Measurements from ENCODE around the gene STPG1.

The STPG1 gene

DNA sequence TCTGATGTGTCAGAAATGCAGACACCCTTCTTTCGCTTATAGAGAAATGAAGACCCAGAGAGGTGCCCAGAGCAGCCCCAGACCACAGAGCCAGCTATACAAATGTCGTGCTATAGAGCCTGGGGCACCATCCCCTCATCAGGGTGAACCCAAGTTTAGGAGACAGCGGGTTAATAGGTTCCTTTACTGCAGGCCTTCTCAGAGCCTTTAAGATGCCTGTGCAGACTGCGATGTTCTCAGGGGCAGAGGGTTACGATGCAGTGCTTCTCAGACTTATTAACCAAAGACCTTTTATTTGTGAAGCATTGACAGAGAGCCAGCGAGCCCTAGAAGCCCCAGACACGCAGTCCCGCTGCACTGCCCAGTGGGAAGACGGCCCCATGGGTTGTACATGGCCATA lies 46.9 kb downstream of the STPG1 start:
- DNase-seq: no peak

DNA sequence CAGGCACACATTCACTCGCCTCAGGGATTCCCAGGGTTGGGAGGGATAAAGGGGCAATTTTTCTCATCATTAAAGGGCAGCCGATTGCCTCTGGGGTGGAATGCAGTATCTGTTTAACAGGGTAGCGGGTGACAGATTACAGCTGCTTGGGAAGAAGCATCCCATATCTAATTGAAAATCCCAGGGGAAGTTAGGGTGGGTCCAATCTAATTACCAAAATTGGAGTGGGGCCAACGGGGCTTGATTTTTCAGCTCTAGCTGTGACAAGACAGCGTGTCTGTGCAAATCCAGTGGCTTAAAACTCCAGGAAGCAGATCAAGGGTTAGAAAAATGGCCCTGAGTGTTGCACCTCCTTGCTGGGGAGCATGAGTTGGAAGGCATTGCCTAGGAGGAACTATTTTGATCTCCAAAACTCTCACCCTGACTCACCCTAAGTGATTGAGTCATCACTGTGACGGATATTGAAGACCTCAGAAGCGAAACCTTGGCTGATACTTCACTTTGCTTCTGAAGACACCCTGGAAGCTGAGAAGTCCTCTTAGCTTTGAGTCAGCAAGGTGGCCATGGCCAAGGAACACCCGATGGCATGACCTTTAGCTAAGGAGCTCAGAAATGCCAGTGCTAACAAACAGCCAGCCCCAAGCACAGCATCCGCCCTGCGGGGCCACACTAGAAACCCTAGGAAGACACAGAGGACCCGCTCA lies 48.5 kb downstream of the STPG1 start:
- peak; percentile 55 for DNase-seq

DNA sequence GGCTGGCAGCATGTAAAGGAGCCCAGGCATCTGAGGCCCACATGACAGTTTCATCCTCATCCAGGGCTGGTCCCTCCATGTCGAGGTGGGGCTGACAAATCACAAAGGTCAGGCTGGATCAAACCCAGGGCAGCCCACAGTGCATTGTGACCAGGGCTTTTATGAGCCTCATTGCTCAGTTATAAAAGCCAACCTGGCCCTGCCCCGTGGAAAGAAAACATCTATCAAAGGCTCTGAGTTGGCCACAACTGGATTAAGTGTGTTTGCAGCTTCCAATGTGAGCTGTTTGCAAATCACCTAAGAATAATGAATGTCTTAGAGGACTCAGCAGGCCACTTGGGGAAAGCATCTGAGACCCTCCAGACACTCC lies 49.0 kb downstream of the STPG1 start:
- DNase-seq: no peak

DNA sequence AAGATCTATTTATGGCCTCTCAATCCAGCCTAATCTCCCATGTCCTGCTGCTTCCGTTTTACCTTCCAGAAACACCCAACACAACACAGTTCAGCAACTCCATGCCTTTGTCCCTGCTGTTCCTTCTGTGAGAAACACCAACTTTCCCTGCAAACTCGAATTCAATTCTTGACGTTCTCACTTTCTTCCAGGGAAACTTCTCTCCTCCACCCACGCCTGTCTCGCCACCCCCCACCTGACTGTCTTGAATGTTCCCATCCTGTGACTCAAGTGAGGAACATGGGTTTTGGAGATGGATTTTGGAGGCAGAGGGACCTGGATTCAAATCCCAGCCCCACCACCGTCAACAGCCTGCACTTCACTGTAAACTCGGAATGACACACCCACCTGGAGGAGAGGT lies 49.6 kb downstream of the STPG1 start:
- DNase-seq: no peak

DNA sequence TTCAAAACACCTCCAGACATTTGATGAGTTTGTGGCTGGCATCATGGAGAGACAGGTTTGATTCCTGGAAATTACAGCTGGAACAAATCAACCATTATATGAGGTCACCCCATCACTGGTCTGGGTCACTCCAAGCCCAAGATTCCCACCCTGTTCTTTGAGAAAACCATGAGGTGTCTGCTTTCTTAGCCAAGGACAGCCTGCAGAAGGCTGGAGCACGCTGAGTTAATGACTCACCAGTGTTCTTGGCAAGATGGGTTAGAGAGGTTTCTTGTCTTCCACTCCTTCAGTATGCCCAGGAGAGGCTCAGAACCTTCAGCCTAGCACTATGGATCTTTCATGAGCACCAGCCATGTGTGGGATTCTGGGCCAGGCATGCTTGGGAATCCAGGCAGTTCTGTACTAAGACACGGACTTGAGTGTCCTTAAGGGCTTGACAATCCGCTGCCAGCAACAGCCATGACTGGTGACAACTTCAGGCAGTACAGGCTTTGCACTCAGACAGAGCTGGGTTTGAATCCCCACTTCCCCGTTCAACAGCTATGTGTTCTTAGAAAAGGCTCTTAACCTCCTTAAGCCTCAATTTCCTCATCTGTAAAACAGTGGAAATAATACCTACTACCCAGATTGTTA lies 50.5 kb downstream of the STPG1 start:
- no peak for DNase-seq

DNA sequence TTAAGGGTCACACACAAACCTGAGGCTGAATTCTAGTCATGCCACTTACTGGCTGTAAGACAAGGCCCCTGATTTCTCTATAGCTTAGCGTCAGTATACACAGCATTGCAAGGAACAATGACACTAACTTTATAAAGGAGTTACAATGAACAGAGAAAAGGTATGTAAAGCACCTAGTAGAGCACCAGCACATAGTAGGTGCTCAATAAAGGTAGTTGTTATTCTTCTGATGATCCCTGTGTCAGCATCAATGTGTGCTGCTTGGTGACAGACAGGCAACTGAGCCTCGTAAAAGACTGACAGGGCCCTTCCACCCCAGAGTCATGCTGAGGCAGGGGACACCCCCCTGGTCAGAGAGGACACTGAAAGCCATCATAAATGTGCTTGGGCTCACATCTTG lies 51.2 kb downstream of the STPG1 start:
- no peak for DNase-seq

DNA sequence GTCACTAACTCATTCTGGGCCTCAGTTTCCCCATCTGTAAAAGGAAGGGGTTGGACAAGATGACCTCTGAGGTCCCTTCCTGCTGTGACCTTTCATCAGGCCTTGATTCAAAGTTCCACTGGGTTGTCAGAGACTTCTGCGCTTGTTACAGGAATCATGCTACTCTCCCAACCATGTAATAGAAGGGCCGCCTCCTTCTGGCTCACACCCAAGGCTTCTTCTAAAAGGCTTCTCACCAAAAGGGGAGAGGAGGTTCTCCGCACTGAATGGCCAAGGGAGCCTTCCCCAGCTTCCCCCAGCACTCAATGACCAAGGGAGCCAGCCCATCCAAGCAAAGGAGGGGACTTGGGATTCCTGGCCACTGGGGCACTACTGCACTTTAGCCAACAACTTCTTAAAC lies 51.8 kb downstream of the STPG1 start:
- no peak for DNase-seq

DNA sequence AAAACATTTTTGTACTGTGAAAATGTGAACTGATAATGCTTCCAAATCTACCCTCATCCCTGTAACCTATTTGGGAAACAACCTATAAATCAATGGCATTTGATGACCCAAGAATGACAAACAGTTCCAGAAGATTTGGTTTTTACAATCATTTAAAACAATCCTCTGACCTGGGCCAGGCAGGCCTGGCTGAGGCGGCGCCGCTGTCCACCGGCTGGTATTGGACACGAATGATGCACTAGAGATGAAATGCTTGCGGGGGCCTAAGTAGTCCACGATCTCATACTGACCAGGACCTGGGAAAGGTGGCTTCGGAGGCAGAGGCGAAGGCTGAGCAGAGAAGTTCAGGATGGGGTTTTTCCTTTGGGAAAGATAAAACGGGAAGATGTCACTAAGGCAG lies 52.9 kb downstream of the STPG1 start:
- no peak for DNase-seq

DNA sequence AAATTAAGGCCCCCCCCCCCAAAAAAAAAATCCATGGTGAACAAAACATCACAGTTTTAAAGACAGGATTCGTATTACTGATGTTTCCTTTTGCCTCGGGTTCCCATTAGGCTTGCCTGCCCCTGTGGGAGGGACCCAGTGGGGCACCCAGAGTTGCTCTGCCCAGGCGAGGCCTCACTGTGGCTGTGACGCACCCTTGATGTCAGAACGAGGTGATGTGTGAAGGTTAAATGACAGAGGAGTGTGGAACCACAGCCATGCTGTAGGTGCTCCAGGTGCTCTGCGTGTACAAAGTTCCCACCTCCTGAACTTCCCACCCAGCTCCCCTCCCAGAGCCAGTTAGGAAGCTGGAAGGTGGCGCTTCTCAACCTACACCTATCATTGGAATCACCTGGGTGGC lies 56.5 kb downstream of the STPG1 start:
- no peak for DNase-seq

DNA sequence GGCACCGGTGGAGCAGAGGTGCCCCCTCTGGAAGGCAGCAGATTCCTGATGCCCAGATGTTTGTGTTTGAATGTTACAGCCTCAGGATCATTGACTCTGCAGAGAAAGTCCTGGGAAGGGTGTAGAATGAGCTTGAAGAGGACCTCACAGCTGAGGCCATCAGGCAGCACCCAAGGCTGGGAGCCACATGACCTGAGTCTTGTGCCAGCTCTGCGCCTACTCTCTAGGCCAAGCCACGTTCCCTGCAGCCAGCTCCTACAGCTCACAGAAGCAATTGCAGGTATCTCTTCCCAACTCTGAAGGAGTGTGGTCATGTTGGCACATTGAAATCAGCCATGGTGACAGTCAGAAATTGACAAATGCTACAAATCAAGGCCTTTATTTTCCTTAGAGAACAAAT lies 58.1 kb downstream of the STPG1 start:
- no peak for DNase-seq

DNA sequence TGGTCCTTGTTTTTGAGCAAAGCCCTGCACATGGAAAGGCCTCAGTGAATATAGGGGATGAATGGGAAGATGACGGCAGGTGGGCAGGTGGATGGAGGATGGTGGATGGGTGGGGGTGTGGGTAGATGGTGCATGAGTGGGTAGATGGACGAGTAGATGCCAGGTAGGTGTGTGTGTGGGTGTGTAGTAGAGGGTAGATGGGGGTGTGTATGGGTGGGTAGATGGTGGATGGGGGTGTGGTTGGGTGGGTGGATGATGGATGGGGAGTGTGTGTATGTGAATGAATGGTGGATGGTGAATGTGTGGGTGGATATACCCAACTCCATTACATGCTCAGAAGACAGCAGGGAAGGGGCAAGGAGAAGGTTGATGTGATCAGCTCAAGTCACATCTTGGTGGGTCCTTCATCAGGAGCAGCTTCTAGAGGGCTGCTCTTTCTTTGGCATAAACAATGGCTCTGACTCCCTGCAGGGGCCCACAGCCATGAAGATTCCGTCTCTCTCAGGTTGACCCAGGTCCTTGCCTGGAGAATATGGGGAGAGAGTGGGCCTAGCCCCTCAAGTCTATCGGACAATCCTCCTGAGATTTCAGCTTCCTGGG lies 60.2 kb downstream of the STPG1 start:
- DNase-seq: no peak

DNA sequence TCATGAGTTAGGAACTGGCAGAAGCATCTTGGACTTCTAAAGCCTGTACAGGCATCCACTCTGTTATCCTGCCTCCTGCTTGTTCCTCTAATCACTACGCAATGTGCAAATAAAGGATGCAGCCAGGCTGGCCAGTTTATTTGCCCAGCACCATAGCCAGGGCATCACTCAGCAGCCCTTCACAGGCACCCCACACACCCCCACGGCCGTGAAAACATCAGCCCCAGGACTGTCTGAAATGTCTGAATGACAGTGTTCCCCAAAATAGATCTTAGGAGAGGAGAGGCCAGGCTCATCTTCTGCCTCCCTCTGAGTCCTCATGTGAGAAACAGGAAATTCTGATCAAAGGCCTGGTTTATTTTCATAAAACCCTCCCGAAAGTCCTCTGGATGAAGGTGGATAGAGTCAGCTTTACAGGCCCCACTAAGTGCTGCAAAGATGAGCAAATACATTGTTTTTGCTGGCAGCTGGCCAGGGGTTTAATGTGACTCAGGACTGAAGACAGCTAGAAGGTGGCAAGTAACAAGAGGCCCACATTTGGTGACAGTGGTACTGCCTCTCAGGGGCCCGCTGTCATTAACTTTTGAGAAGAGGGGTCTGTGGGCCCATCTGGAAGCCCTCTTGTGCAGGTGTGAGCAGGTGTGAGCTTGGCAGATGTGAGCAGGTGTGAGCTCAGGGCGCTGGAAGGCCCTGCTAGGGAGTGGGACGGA lies 61.5 kb downstream of the STPG1 start:
- DNase-seq: peak; percentile 70

DNA sequence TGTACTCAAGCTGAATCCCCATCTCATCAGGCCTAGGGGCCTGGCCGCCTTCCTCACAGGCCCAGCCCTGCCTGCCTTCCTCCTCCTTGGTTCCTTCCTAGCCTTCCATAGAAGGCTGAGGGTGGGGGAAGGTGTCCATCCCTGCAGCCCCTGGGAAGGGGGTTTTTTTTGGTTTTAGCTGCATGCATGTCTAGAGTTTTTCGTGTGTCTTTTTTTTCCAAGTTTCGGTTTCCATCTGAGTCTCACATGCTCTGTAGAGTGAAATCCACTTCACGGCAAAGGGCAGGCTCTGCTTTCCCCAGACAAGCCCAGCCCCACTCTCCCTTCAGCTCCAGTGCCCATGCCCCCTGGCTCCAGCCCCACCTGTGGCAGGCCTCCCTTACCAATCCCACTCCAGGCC lies 62.3 kb downstream of the STPG1 start:
- no peak for DNase-seq

DNA sequence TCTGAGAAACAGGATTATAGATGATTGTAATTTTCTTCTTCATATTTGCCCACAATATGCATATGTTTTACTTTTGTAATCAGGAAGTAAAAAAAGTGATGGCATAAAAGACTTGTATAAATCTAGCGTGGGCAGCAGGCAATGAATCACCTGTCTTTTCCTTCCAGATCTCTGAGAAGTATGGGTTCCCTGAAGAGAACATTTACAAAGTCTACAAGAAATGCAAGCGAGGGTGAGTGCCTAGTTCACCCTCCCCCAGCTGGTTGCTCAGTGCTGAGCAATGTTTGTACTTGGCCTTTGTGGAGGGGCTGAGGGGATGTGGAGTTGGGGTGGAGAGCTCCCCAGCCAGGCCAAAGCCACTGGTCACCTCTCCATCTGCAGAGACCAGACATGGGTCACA lies 63.7 kb downstream of the STPG1 start:
- DNase-seq: peak; percentile 31

DNA sequence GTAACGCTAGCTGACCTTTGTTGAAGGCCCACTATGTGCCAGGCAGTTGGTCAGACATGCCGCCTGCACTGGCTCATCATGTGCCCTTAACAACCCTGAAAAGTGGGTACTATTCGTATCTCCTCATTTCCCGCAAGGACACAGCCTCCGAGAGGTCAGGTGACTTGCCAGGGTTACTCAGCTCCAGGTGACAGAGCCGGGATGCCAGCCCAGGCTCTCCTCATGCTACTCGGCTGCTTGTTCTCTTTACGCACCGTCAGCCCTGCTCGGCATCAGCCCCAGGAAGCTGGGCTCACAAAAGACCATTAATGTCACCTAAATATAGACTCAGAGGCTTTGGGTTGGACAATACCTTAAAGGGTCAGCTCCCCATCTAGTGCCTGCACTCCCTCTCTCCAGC lies 65.4 kb downstream of the STPG1 start:
- DNase-seq: no peak

DNA sequence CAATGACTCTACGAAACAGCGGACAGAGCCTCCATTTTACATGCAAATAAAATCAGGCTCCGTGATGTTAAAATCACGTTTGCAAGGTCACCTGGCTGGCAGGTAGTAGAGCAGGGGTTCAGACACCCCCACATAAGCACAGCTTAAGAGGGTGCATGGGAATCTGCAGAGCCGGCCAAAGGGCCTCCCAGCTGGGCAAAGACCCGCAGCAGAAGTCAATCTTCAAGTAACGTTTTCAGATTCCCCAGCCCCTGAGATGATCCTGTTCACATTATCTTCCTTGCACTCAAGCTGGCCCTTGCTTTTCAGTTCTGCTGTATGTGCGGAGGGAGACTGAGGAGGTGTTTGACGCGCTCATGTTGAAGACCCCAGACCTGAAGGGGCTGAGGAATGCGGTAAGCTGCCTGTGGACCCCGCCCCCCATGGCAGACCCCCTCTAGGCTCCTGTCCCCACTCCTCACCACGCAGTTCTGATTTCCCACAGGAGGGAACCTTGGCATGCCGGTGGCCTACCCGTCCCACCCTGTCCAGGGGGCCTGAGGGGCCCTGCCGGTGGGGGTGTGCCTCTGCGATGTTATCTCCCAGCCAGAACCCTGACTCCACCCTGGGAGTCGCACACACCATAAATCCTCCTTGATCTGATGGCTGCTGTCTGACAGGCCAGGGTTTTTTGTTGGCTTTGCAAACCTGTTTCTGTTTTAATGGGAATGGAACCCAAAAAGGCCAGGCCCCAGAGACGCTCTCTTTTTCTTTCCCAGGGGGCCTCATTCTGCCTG lies 66.2 kb downstream of the STPG1 start:
- DNase-seq: no peak

DNA sequence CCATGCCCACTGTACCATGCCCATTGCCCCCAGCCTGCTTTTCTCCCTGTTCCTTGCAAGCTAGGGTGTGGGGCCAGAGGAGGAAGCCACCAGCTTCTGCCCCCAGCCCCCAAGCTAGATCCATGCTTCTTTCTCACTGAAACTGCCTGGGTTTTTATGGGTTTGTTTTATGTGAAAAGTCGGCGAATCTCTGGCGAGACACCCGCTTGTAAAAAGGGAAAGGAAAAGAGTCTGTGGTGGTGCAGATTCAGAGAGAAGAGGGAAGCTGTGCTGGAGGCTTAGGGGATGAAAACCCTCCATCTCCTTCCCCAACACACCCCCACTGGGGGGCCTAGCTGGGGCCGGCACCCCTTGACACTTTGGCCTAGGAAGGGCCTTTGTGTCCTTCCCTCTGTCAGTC lies 68.2 kb downstream of the STPG1 start:
- DNase-seq: no peak

DNA sequence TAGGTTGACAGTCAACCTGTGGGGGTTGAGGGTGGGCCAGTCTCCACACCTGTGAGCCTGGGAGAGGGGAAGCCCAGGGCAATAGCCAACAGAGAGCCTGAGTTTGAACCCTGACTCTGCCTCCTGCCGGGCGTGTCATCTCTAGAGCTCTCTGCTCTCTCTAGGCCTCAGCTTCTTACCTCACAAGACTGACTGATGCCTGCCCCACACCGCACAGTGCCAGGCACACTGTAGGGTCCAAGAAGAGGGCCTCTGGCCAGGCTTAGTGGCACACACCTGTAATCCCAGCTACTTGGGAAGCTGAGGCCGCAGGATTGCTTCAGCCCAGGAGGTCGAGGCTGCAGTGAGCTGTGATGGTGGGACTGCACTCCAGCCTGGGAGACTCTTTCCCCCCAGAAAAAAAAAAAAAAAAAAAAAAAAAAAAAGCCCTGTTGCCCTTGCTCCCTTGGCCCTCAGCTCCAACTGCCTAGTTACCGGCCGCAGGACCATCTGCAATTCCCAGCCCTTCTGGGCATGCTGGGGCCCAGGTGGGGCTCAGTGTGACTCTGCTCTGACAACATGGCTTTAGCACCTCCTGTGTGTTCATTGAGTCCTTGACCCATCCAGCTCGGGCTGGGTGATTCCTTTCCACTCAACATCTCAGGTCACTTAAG lies 69.4 kb downstream of the STPG1 start:
- no peak for DNase-seq

DNA sequence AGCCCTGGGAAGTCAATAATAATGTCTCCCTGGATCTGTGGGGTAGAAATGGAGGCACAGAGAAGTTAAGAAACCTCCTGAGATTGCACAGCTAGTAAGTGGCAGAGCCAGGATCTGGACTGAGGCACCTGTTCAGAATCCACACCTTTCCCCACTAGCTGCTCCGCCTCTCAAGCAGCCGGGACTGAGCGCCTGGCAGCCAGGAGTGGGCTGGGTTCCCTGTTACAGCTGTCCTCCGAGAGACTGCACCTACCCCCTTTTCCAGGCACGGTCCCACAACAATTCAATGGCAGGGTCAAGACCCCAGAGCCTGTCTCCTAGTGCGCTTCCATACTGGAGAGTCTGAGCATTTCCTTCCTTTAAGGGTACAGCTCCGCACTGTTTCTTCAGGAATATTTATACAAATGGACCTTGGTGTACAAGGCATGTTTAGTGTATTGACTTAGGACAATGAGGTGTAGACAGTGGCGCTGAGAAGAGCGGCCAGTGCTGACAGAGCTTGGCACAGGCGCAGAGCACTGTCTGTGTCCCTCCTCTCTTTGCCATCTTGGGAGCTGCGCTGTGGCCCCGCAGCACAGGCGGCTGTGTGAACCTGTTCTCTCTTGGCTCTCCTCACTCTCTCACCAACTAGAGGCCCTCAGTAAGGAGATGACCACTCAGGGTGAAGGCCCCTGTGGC lies 70.0 kb downstream of the STPG1 start:
- no peak for DNase-seq

DNA sequence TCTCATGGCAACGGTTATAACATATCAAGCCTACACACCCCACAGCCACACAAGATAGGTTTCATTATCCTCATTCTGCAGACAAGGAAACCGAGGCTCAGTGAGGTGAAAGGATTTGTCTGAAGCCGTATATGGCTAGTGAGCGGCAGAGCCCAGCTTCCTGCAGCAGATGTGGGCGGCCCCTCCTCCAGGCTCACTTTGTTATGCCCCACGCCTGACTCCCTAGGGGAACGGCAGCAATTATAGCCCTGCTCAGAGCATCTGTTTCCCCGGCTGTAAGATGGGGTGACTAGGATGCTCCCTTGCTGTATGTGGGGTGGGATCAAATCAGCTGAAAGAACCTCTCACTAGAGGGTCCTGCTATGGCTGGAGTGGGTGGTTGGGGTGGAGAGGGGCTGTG lies 72.3 kb downstream of the STPG1 start:
- DNase-seq: no peak

DNA sequence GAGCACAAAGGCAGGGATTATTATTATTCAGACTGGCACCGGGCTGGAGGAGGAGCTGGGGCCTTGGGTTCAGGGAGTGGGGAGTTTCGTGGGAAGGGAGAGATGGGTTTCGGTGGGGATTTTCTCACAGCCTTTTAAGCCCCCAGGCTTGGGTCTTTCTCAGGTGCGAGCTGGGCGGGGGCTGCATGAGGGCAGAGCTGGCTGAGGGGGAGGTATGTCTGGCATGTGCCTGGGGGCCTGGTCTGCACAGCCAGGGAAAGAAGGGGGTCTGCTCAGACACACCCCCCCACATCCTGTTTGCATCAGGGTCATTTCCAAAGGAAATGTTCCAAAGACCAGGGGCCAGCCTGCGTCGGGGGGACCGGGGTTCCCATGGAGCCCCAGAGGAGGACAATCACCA lies 72.8 kb downstream of the STPG1 start:
- no peak for DNase-seq

DNA sequence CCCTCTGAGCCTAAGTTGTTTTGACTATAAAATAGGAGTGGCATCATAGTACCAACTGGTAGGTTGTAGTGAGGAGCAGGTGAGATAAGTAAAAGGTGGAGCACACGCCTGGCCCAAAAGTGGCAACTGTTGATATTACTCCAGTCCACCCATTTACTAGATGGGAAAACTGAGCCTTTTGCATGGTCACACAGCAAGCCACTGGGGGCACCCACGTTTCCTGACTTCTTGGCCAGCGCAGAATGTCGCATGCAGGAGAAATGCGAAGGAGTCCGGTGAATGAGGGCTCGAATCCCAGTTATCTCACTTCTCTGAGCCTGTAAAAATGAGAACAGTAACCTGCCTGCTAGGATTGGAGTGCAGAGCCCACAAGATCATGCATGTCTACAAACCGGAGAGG lies 73.6 kb downstream of the STPG1 start:
- DNase-seq: no peak

Data from stimulated activated CD8-positive, alpha-beta memory T cell treated with anti-CD3 and anti-CD28 coated beads, Interleukin-4, amount 100 ng/mL, for 48 hours (primary cell).